Measurements from ENCODE around the gene EEF2KMT. TPM values are rescaled to one million over a fixed set of nuclear protein-coding genes. Genes with fewer than 3 reads are reported as not detected.

The EEF2KMT gene
- total and polyA plus RNA-seq, 8 donors = 7.2 to 16.5 (median 13.0) TPM

DNA sequence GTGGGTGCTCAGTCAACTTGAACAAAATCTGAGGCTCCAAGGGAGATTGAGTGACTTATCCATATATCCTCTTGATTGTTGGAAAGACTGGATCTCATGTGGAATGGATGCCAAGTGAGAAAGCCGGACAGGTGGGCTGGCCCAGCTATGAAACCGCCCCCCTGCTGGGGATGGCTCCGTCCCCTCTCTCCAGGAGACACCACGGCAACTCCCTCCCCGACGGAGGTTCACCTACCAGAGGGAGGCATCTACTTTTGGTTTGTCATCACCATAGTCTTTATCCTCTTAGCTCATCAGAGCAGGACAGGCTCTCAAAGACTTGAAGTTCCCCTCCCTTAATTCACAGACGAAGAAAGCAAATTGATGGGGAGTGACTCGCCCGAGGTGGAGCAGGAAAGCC lies 27.7 kb downstream of the EEF2KMT start:
- H3K9me3 ChIP-seq = no peaks in the 10 kb centered on the region
- no peaks in the 10 kb centered on the region for H3K27me3 ChIP-seq
- TF ChIP-seq, protein P1, sequence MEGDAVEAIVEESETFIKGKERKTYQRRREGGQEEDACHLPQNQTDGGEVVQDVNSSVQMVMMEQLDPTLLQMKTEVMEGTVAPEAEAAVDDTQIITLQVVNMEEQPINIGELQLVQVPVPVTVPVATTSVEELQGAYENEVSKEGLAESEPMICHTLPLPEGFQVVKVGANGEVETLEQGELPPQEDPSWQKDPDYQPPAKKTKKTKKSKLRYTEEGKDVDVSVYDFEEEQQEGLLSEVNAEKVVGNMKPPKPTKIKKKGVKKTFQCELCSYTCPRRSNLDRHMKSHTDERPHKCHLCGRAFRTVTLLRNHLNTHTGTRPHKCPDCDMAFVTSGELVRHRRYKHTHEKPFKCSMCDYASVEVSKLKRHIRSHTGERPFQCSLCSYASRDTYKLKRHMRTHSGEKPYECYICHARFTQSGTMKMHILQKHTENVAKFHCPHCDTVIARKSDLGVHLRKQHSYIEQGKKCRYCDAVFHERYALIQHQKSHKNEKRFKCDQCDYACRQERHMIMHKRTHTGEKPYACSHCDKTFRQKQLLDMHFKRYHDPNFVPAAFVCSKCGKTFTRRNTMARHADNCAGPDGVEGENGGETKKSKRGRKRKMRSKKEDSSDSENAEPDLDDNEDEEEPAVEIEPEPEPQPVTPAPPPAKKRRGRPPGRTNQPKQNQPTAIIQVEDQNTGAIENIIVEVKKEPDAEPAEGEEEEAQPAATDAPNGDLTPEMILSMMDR (IDR thresholded peaks at IDR 0.05) = no peak
- intact Hi-C loops (cut with DNase I) = no loop called here
- no peak overlapping the region for H3K4me3 ChIP-seq
- peak in 1 of 4 donors; percentile 28 for DNase-seq
- ATAC-seq = no peak
- peaks cover 3 to 24% of the 10 kb centered on the region in 2 donors for H3K4me1 ChIP-seq
- H3K36me3 ChIP-seq = peaks cover 0 to 9% of the 10 kb centered on the region in 2 donors
- H3K27ac ChIP-seq = no peak overlapping the region

DNA sequence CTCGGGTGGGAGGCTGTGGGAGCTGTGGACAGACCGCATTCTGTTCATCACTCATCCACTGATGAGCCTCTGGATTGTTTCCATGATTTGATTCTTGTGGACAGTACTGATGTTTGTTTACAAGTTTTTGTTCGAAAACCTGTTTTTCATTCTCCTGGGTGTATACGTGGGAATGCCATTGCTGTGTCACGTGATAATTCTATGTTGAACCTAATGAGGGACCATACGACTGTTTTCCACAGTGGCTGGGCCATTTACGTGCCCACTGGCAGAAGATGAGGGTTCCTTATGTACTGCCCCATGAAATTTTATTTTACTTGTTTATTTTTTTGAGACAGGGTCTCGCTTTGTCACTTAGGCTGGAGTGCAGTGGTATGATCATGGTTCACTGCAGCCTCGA lies 28.5 kb downstream of the EEF2KMT start:
- H3K4me3 ChIP-seq = no peak overlapping the region
- no peak for DNase-seq
- peaks cover 3 to 24% of the 10 kb centered on the region in 2 donors for H3K4me1 ChIP-seq
- ATAC-seq = no peak
- H3K9me3 ChIP-seq = no peaks in the 10 kb centered on the region
- intact Hi-C loops (cut with DNase I) = no loop called here
- TF ChIP-seq, protein P1 (IDR thresholded peaks at IDR 0.05) = no peak
- H3K36me3 ChIP-seq = peaks cover 0 to 3% of the 10 kb centered on the region in 2 donors
- H3K27ac ChIP-seq = no peak overlapping the region
- H3K27me3 ChIP-seq = no peaks in the 10 kb centered on the region

DNA sequence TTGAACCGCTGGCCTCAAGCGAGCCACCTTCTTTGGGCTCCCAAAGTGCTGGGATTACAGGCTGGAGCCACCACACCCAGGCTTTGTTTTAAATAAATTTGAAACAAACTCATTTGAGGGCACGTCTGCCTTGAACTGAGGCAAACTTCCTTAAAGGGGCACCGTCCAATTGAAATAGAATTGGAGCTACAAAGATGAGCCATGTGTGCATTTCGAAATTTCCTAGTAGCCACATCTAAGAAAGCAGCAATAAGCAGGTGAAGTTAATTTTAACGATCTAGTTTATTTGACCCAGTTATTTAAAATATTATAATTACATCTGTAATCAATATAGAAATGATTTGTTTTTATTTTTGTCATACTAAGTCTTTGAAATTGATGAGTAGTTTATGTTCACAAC lies 31.1 kb downstream of the EEF2KMT start:
- H3K9me3 ChIP-seq = no peaks in the 10 kb centered on the region
- TF ChIP-seq, protein P1 (IDR thresholded peaks at IDR 0.05) = no peak
- ATAC-seq (no peak), DNase-seq (peak in 1 of 4 donors; percentile 23)
- H3K27me3 ChIP-seq = no peaks in the 10 kb centered on the region
- peaks cover 3 to 10% of the 10 kb centered on the region in 2 donors for H3K4me1 ChIP-seq
- H3K4me3 ChIP-seq = no peak overlapping the region
- no peak overlapping the region for H3K27ac ChIP-seq
- no peaks in the 10 kb centered on the region for H3K36me3 ChIP-seq
- intact Hi-C loops (cut with DNase I) = no loop called here

DNA sequence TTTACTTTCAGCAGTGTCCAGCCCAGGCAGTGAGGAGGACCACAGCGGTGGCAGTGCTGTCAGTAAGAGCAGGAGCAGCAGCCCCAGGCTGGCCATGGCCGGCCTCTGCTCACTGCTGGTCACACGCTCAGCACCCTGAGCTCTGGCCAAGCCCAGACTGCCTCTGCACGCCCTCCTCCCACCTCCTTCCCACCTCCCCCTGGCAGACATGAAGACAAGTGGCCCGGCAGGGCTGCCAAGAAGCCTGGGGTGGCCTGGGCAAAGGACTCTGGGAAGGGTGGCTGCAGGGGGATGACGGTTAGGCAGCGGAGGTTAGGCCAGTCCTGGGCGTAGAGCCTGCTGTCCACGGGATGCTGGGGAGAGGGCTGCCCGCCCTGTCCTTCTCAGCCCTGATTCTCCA lies 31.8 kb downstream of the EEF2KMT start, which contains the start of gene C16orf89:
Gene C16orf89, minus strand, starts transcription at position 144 of the 400 bp plus-strand sequence. Its CDS starts 48 bp downstream, at position 96.
- intact Hi-C loops (cut with DNase I) = no loop called here
- Histone ChIP-seq H3K4me1 (peaks cover 0 to 6% of the 10 kb centered on the region in 2 donors), H3K36me3 (no peaks in the 10 kb centered on the region), H3K27me3 (no peaks in the 10 kb centered on the region), H3K9me3 (no peaks in the 10 kb centered on the region), H3K4me3 (peak within 1 kb of the TSS in 1 of 2 donors; percentile 33), H3K27ac (peak within 1 kb of the TSS; percentile 67 to 81)
- ATAC-seq (peak; percentile 90), DNase-seq (peak; percentile 22 to 86 (median 72))
- TF ChIP-seq, protein P1 (IDR thresholded peaks at IDR 0.05) = no peak

DNA sequence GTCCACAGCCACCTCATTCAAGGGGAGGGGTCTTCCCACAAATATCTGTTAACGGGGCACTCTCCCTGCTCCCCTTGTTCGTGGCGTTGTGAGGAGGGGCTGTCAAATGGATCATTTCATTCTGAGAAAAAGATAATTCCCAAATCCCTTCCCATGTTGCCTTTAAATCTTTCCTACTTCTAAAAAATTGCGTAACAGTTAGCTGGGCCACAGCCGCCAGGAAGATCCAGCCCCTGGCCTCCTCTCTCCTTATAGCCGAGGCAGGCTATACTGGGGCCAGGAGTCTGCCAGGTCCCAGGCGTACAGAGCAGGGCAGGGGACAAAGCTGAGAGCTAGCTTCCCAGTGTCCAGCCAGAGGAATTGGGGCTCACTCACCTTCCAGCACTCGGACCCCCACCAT lies 32.3 kb downstream of the EEF2KMT start:
- no peaks in the 10 kb centered on the region for H3K9me3 ChIP-seq
- no peaks in the 10 kb centered on the region for H3K36me3 ChIP-seq
- no peaks in the 10 kb centered on the region for H3K27me3 ChIP-seq
- intact Hi-C loops (cut with DNase I) = no loop called here
- peak overlapping the region in 1 of 2 donors; percentile 33 for H3K4me3 ChIP-seq
- peak overlapping the region; percentile 67 to 81 for H3K27ac ChIP-seq
- ATAC-seq = peak; percentile 77
- H3K4me1 ChIP-seq = peaks cover 0 to 6% of the 10 kb centered on the region in 2 donors
- DNase-seq = peak in 3 of 4 donors; percentile 35 to 64 (median 39)
- TF ChIP-seq, protein P1 (IDR thresholded peaks at IDR 0.05) = no peak

Measured in left lung (tissue), 10 donors.